Mesenchymal stem cell (in vitro differentiated cells and primary cell): ENCODE results near the gene OVCH1.
"Not testable (repeated sequence)": the region's sequence is repeated elsewhere in the genome, so short reads cannot be mapped to it uniquely, and the experiment has no call there.

Source experiments
- DNase-seq: peaks from one replicate; pipeline ENCODE4 v3.0.0-alpha.2; 2013
- H2AFZ ChIP-seq: one replicate; pipeline ENCODE4 v1.6.1; 2013; ENCODE audit warnings: low read depth, mild to moderate bottlenecking, control low read depth, inconsistent platforms, low read length, moderate library complexity
- H2AK5ac ChIP-seq: 2 replicates; pipeline ENCODE4 v1.6.1; 2013; ENCODE audit warnings: low read length, moderate library complexity, mild to moderate bottlenecking, inconsistent platforms; ENCODE audit not compliant: severe bottlenecking
- H2BK120ac ChIP-seq: one replicate; pipeline ENCODE4 v1.6.1; 2013; ENCODE audit warnings: low read depth, mild to moderate bottlenecking, inconsistent platforms, low read length, moderate library complexity
- H2BK12ac ChIP-seq, 2 experiments: one replicate each; pipeline ENCODE4 v1.6.1; 2013; ENCODE audit warnings: inconsistent platforms in 2 of 2, low read length in 2 of 2, mild to moderate bottlenecking in 2 of 2, moderate library complexity in 2 of 2, control low read depth in 1 of 2
- H2BK15ac ChIP-seq: one replicate; pipeline ENCODE4 v1.6.1; 2013; ENCODE audit warnings: mild to moderate bottlenecking, low read depth, inconsistent platforms; ENCODE audit not compliant: poor library complexity, severe bottlenecking
- H2BK5ac ChIP-seq: 2 replicates; pipeline ENCODE4 v1.6.1; 2013; ENCODE audit warnings: low read depth, mild to moderate bottlenecking, low read length, control low read depth, inconsistent platforms; ENCODE audit not compliant: poor library complexity, severe bottlenecking
- H3K14ac ChIP-seq, 2 experiments: one replicate each; pipeline ENCODE4 v1.6.1; 2013; ENCODE audit warnings: inconsistent platforms in 2 of 2, low read length in 2 of 2, control low read depth in 1 of 2, mild to moderate bottlenecking in 1 of 2, moderate library complexity in 1 of 2
- H3K18ac ChIP-seq, 2 experiments: one replicate each; pipeline ENCODE4 v1.6.1; 2013; ENCODE audit warnings: inconsistent platforms in 2 of 2, low read length in 2 of 2, control low read depth in 1 of 2, low read depth in 1 of 2, mild to moderate bottlenecking in 1 of 2
- H3K23ac ChIP-seq, 2 experiments: one replicate each; pipeline ENCODE4 v1.6.1; 2013; ENCODE audit warnings: inconsistent platforms in 2 of 2, low read length in 2 of 2, mild to moderate bottlenecking in 2 of 2, moderate library complexity in 2 of 2, control low read depth in 1 of 2
- H3K27ac ChIP-seq: 2 replicates; pipeline ENCODE4 v1.5.1; 2013; ENCODE audit warnings: mild to moderate bottlenecking, moderate library complexity, low read length, control low read depth, inconsistent platforms; ENCODE audit not compliant: poor library complexity, severe bottlenecking
- H3K27me3 ChIP-seq, 2 experiments: 2 replicates each; pipeline versions ENCODE4 v1.6.1 to v1.7.0; 2013; ENCODE audit warnings: low read length in 2 of 2, mild to moderate bottlenecking in 2 of 2, moderate library complexity in 2 of 2, control low read depth in 1 of 2, inconsistent platforms in 1 of 2; ENCODE audit not compliant: control insufficient read depth in 1 of 2, insufficient read depth in 1 of 2
- H3K36me3 ChIP-seq, 2 experiments: 2 replicates each; pipeline versions ENCODE4 v1.6.1 to v1.7.0; 2013; ENCODE audit warnings: low read length in 2 of 2, control low read depth in 1 of 2, inconsistent platforms in 1 of 2, low read depth in 1 of 2, mild to moderate bottlenecking in 1 of 2; ENCODE audit not compliant: insufficient read depth in 2 of 2, control insufficient read depth in 1 of 2
- H3K4ac ChIP-seq, 2 experiments: one replicate each; pipeline ENCODE4 v1.6.1; 2013; ENCODE audit warnings: inconsistent platforms in 2 of 2, low read length in 2 of 2, mild to moderate bottlenecking in 2 of 2, moderate library complexity in 2 of 2, control low read depth in 1 of 2, low read depth in 1 of 2
- H3K4me1 ChIP-seq: 2 replicates; pipeline ENCODE4 v1.6.1; 2013; ENCODE audit warnings: low read depth, low read length, control low read depth; ENCODE audit not compliant: control insufficient read depth, insufficient read depth
- H3K4me2 ChIP-seq: 2 replicates; pipeline ENCODE4 v1.6.1; 2013; ENCODE audit warnings: low read length, mild to moderate bottlenecking, inconsistent platforms; ENCODE audit not compliant: poor library complexity, severe bottlenecking
- H3K4me3 ChIP-seq, 2 experiments: 2 replicates each; pipeline versions ENCODE4 v1.5.1 to v1.7.0; 2013; ENCODE audit warnings: low read length in 2 of 2, mild to moderate bottlenecking in 2 of 2, control low read depth in 1 of 2, low read depth in 1 of 2; ENCODE audit not compliant: insufficient read depth in 1 of 2
- H3K79me1 ChIP-seq: replicated peaks from 2 replicates; pipeline ENCODE4 v1.6.1; 2013; ENCODE audit warnings: mild to moderate bottlenecking, control low read depth, low read length, inconsistent platforms; ENCODE audit not compliant: poor library complexity, severe bottlenecking
- H3K9ac ChIP-seq: 2 replicates; pipeline ENCODE4 v1.7.0; 2013; ENCODE audit warnings: mild to moderate bottlenecking, low read length, moderate library complexity
- H3K9me3 ChIP-seq: 2 replicates; pipeline ENCODE4 v1.7.0; 2013; ENCODE audit warnings: mild to moderate bottlenecking, low read length; ENCODE audit not compliant: control insufficient read depth
- H4K8ac ChIP-seq: one replicate; pipeline ENCODE4 v1.6.1; 2013; ENCODE audit warnings: inconsistent platforms, mild to moderate bottlenecking, low read length, moderate library complexity
- H4K91ac ChIP-seq: one replicate; pipeline ENCODE4 v1.6.1; 2013; ENCODE audit warnings: mild to moderate bottlenecking, low read length, inconsistent platforms
- WGBS: methylation state at CpG from one replicate; pipeline ENCODE4 v1.1.7; 2013; ENCODE audit warnings: mixed read lengths; 5-methylcytosine and 5-hydroxymethylcytosine counted together

OVCH1 gene

GRCh38 chr12:29398495-29398894 lies 99.0 kb downstream of the OVCH1 start:
- DNase-seq: no peak
- H3K18ac ChIP-seq: no peak overlapping the region
- H3K4me3 ChIP-seq: no peak overlapping the region
- H3K79me1 ChIP-seq: no peaks in the 10 kb centered on the region
- no peak overlapping the region for H3K9ac ChIP-seq
- no peak overlapping the region for H2BK12ac ChIP-seq
- no peaks in the 10 kb centered on the region for H3K9me3 ChIP-seq
- H4K8ac ChIP-seq: no peak overlapping the region
- H2AK5ac ChIP-seq: no peak overlapping the region
- no CpG with 5 or more reads among the region's 1 CpG for WGBS
- no peak overlapping the region for H2AFZ ChIP-seq
- no peak overlapping the region for H3K14ac ChIP-seq
- no peak overlapping the region for H3K4me2 ChIP-seq
- H2BK120ac ChIP-seq: no peak overlapping the region
- H2BK15ac ChIP-seq: no peak overlapping the region
- no peak overlapping the region for H4K91ac ChIP-seq
- no peak overlapping the region for H3K4ac ChIP-seq
- H3K27ac ChIP-seq: no peak overlapping the region
- peaks cover 0 to 3% of the 10 kb centered on the region in 2 experiments for H3K27me3 ChIP-seq
- no peaks in the 10 kb centered on the region for H3K36me3 ChIP-seq
- no peaks in the 10 kb centered on the region for H3K4me1 ChIP-seq
- H3K23ac ChIP-seq: no peak overlapping the region
- no peak overlapping the region for H2BK5ac ChIP-seq

GRCh38 chr12:29396774-29397173 lies 100.7 kb downstream of the OVCH1 start:
- Histone ChIP-seq H2BK5ac (no peak overlapping the region), H4K8ac (no peak overlapping the region), H2AK5ac (no peak overlapping the region), H3K14ac (no peak overlapping the region), H3K9ac (no peak overlapping the region), H2BK12ac (no peak overlapping the region), H3K27me3 (peaks cover 0 to 3% of the 10 kb centered on the region in 2 experiments), H3K79me1 (no peaks in the 10 kb centered on the region), H3K27ac (no peak overlapping the region), H3K9me3 (no peaks in the 10 kb centered on the region), H3K36me3 (no peaks in the 10 kb centered on the region), H2AFZ (no peak overlapping the region), H3K18ac (no peak overlapping the region), H4K91ac (no peak overlapping the region), H3K23ac (no peak overlapping the region), H3K4me1 (no peaks in the 10 kb centered on the region), H2BK15ac (no peak overlapping the region), H2BK120ac (no peak overlapping the region), H3K4me3 (no peak overlapping the region), H3K4me2 (no peak overlapping the region), H3K4ac (no peak overlapping the region)
- 64% methylated on average over 3 of the region's 3 CpGs for WGBS
- peak; percentile 49 for DNase-seq

- Histone ChIP-seq H3K18ac (no peak overlapping the region), H2AFZ (no peak overlapping the region), H3K4ac (no peak overlapping the region), H3K4me2 (no peak overlapping the region), H3K27ac (no peak overlapping the region), H4K8ac (no peak overlapping the region), H2BK5ac (no peak overlapping the region), H3K4me1 (no peaks in the 10 kb centered on the region), H2BK120ac (no peak overlapping the region), H2AK5ac (no peak overlapping the region), H4K91ac (no peak overlapping the region), H3K27me3 (no peaks in the 10 kb centered on the region), H3K23ac (no peak overlapping the region), H2BK12ac (no peak overlapping the region), H3K9ac (no peak overlapping the region), H2BK15ac (no peak overlapping the region), H3K79me1 (no peaks in the 10 kb centered on the region), H3K4me3 (no peak overlapping the region), H3K9me3 (no peaks in the 10 kb centered on the region), H3K14ac (no peak overlapping the region), H3K36me3 (no peaks in the 10 kb centered on the region)
- WGBS: 30% methylated on average over 1 of the region's 1 CpG
- peak; percentile 47 for DNase-seq
Measured at GRCh38 chr12:29395356-29395755, 102.1 kb downstream of the OVCH1 start.

- WGBS: 0% methylated on average over 1 of the region's 3 CpGs
- not testable (repeated sequence) for H3K4me1 ChIP-seq, H2BK15ac ChIP-seq, H3K4ac ChIP-seq, H3K36me3 ChIP-seq, H3K9me3 ChIP-seq, H2BK120ac ChIP-seq, H3K4me2 ChIP-seq, H3K27ac ChIP-seq, H2BK12ac ChIP-seq, H2BK5ac ChIP-seq, H2AK5ac ChIP-seq, H2AFZ ChIP-seq, H3K23ac ChIP-seq, H3K18ac ChIP-seq, H3K4me3 ChIP-seq, H3K14ac ChIP-seq, H3K9ac ChIP-seq, H3K79me1 ChIP-seq, H4K91ac ChIP-seq, H4K8ac ChIP-seq, H3K27me3 ChIP-seq
- DNase-seq: peak; percentile 65
Measured at GRCh38 chr12:29390419-29390818, 107.1 kb downstream of the OVCH1 start.
